Measurements from ENCODE around the gene COL4A3.

DNA sequence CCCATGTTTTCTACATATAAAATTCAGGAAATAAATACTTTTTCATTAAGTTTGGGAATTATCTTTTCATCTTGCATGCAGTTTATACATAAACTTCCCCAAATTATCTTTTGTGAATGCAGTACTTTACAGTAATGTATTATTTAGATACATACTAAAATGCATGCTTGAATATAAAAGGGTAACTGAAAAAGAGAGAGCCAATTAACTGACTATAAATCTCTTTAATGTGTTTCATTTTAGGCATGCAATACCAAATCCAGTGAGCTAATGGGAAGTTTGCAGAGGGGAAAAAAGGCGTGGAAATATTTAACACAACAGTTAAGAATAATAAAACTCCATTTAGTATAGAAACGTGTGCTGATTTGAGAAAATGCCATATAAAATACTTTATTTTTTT lies 39.6 kb upstream of the COL4A3 start:
- TF ChIP-seq POLR2AphosphoS5 (IDR thresholded peaks at IDR 0.05; ENCODE audit: insufficient read depth in 1 of 2, low read depth in 1 of 2) (no peak), POLR2A (IDR thresholded peaks at IDR 0.05) (no peak), CTCF (IDR thresholded peaks at IDR 0.05) (no peak)
